HG03025 (cell line): Measurements from ENCODE around the gene RAB11FIP4.

Source experiments
- ATAC-seq: cut with Tn5 transposase; IDR thresholded peaks from one replicate; pipeline ENCODE4 v1.9.1; 2021; ENCODE audit warnings: mild to moderate bottlenecking, moderate library complexity; ENCODE audit not compliant: unreplicated experiment, low FRiP score

RAB11FIP4 gene

GRCh38 chr17:31401456-31402254 is 10.2 kb downstream of the RAB11FIP4 start:
- ATAC-seq: no peak

GRCh38 chr17:31404028-31404949 is 12.8 kb downstream of the RAB11FIP4 start:
- ATAC-seq: no peak

GRCh38 chr17:31405890-31406371 is 14.5 kb downstream of the RAB11FIP4 start:
- no peak for ATAC-seq

GRCh38 chr17:31408586-31408985 is 17.1 kb downstream of the RAB11FIP4 start:
- no peak for ATAC-seq

- no peak for ATAC-seq
Observed at GRCh38 chr17:31411707-31412285, 20.3 kb downstream of the RAB11FIP4 start.

- no peak for ATAC-seq
Observed at GRCh38 chr17:31412511-31412910, 21.0 kb downstream of the RAB11FIP4 start.

GRCh38 chr17:31413081-31413799 is 21.8 kb downstream of the RAB11FIP4 start:
- ATAC-seq: no peak

GRCh38 chr17:31413874-31414549 is 22.5 kb downstream of the RAB11FIP4 start:
- ATAC-seq: no peak

- ATAC-seq: no peak
Observed at GRCh38 chr17:31414550-31414918, 23.1 kb downstream of the RAB11FIP4 start.

- no peak for ATAC-seq
Observed at GRCh38 chr17:31415004-31415454, 23.6 kb downstream of the RAB11FIP4 start.

GRCh38 chr17:31415640-31416502 is 24.4 kb downstream of the RAB11FIP4 start:
- no peak for ATAC-seq

GRCh38 chr17:31416503-31416923 is 25.0 kb downstream of the RAB11FIP4 start:
- no peak for ATAC-seq

- no peak for ATAC-seq
Observed at GRCh38 chr17:31417051-31417792, 25.7 kb downstream of the RAB11FIP4 start.

- ATAC-seq: no peak
Observed at GRCh38 chr17:31418773-31419350, 27.4 kb downstream of the RAB11FIP4 start.

- no peak for ATAC-seq
Observed at GRCh38 chr17:31422443-31422842, 31.0 kb downstream of the RAB11FIP4 start.

GRCh38 chr17:31424944-31425281 is 33.4 kb downstream of the RAB11FIP4 start:
- no peak for ATAC-seq

GRCh38 chr17:31425282-31426040 is 34.0 kb downstream of the RAB11FIP4 start:
- no peak for ATAC-seq
